HG02763 (cell line): ENCODE results near the gene FKBP2.

Source experiments
- ATAC-seq: cut with Tn5 transposase; IDR thresholded peaks from one replicate; pipeline ENCODE4 v1.9.1; 2021; ENCODE audit warnings: mild to moderate bottlenecking, moderate library complexity; ENCODE audit not compliant: unreplicated experiment

Gene FKBP2

DNA sequence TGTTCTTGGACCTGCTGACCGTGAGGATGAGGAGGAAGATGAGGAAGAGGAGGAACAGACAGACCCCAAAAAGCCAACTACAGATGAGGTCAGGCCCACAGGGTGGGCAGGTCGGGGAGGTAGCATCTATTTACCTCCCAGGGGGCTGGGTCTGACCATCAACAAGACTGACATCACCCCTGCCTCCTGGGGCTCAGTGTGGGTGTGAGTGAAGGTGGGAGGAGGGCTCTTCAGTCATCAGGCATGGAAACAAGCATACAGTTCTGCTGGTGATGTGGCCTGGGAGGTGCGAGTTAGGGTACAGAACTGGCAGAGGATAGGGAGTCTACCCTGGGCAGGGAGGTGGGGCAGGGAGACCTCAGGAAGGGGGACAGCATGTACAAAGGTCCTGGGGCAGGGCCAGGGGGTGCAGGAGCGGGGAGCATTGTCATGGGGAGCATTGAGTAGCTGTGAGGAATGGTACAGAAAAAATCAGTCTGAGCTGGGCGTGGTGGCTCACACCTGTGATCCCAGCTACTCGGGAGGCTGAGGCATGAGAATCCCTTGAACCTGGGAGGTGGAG, 19.3 kb downstream of the FKBP2 start:
- no peak for ATAC-seq

DNA sequence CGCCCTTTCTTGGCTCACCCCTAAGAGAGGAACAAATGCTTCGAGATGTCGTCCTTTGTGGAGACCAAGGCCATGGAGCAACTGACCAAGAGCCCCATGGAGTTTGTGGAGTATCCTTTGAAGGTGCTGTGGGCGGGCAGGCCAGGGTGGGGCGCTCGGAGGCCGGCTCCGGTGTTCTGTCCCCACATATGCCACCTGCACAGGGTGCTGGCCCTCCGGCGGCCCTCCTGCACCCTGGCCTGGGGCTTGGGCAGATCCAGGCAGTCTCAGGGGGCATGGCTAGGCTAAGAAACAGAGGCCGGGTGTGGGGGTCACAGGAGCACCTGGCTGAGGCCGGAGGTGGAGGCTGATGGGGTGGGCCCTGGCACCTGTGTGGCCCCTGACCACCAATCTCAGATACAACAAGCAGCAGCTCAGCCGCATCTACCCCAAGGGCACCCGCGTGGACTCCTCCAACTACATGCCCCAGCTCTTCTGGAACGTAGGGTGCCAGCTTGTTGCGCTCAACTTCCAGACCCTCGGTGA, 20.7 kb downstream of the FKBP2 start:
- ATAC-seq: no peak

DNA sequence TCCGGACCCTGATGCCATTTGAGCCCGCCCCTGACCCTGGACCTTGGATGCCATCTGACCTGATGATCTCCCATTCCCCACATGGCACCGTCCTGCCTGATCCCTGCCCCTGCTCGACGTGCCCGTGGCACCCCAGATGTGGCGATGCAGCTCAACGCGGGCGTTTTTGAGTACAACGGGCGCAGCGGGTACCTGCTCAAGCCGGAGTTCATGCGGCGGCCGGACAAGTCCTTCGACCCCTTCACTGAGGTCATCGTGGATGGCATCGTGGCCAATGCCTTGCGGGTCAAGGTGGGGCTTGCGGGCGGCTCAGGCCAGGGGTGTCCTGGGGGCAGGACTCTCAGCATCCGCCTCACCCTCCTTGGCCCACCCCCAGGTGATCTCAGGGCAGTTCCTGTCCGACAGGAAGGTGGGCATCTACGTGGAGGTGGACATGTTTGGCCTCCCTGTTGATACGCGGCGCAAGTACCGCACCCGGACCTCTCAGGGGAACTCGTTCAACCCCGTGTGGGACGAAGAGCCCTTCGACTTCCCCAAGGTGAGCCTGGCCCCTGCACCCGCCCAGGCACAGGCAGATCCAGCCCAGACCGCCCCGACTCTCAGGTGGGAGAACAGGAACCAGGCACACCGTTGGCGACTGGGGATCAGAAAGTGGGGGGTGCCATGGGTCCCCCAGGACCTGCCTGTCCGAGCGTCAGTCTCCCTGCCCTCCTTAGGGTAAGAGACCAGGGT, 21.5 kb downstream of the FKBP2 start:
- ATAC-seq: no peak

DNA sequence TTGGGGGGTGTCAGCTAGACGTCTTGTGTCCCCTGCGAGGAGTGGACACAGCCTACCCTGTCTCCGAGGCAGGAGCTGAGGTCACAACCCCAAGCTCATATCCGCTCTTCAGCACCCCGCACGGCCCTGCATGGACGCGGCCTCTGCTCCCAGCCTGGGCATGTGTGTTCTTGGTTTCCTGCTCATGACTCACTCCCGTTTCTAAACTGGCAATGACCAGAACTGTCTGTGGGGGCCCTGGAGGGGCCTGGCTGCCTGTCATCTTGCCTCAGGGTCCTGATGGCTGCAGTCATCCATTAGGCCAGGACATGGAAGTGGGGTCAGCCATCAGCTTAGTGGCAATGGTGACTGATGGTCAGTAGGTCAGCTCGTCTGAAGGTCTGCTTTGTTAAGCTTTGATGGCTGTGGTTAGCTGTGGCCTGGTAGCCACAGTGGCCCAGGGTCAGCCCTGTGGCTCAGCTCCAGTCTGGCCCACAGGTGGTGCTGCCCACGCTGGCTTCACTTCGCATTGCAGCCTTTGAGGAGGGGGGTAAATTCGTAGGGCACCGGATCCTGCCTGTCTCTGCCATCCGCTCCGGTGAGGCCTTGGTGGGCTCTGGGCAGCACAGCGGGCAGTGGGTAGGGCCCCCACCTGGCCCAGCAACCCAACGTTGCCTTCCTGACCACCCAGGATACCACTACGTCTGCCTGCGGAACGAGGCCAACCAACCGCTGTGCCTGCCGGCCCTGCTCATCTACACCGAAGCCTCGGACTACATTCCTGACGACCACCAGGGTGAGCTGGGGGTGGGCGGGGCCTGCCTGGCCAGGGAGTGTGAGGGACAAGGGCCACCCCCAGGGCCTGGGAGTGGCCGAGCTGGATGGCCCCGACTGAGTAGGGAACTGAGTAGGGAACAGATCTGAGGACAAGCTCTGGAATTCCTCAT, 22.4 kb downstream of the FKBP2 start:
- ATAC-seq: no peak

DNA sequence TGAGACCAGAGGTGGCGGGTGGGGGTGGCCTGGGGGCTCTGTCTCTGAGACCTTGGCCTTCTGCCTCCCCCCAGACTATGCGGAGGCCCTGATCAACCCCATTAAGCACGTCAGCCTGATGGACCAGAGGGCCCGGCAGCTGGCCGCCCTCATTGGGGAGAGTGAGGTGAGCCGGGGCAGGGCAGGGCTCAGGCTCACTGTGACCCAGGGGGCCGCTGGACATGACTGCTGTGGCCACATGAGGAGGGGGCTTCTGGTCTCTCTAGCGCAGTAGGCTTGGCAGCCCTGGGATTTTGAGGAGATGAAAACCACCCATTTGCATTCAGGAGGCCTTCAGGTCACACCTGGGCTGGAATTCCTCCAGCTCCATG, 23.0 kb downstream of the FKBP2 start:
- no peak for ATAC-seq

DNA sequence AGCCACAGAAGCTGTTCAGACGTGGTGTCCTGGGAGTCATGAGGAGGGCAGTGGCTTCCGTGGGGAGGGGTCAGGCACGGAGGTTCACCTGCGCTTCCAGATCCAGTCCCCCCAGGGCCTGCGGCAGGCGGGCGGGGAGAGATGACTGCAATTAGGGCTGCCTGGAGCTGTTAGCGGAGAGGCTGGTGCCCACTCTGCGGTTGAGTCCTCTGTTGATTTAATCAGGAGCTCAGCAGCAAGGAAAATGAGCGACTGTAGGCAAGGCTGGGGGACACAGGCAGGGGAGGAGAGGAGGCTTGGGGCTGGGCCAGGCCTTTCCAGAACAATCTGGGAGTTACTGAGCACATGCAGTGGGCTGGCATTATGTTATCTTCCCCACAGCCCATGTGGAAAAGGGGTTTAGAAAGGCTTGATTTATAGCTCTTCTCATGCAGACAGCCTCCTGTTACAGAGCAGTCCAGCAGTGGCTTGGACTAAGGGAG, 23.5 kb downstream of the FKBP2 start:
- no peak for ATAC-seq

DNA sequence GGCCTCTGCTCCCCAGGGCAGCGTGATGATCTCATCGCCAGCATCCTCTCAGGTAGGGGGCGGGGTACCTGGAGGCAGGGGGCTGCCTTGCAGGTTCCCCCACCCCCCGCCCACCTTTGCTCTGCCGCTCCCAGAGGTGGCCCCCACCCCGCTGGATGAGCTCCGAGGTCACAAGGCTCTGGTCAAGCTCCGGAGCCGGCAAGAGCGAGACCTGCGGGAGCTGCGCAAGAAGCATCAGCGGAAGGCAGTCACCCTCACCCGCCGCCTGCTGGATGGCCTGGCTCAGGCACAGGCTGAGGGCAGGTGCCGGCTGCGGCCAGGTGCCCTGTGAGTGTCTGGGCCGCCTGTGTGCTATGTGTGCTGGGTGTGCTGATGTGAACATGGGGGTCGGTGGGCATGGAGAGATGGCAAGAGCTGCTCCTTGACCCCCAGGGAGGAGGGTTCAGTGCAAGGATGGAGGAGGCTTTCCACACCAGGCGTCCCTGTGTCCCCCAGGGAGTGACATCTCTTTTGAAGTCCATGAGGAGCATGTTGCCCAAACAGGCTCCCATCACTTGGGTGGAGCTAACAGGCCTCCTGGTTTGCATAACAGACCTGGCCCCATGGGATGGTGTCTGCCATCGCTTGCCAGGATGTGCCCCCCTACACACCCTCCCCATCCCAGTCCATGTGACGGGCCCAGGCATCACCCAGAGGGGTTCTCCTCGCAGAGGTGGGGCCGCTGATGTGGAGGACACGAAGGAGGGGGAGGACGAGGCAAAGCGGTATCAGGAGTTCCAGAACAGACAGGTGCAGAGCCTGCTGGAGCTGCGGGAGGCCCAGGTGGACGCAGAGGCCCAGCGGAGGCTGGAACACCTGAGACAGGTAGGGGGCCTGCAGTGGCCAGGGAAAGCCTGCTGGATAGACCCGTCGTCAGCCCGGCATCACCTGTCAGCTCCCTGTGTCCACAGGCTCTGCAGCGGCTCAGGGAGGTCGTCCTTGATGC, 24.6 kb downstream of the FKBP2 start:
- ATAC-seq: no peak

DNA sequence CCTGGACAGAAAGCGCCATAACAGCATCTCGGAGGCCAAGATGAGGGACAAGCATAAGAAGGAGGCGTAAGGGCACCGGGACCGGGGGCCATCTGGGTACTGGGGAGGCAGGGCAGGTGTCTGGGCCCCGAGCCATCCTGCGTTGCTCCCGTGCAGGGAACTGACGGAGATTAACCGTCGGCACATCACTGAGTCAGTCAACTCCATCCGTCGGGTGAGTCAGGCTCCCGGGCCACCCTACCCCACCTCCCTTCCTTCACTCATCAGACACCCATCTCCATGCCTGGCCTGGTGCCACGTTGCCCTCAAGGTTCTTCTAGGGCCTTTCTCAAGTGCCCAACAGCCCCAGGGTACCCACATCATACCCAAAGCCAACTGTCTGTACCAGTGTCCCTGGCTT, 25.4 kb downstream of the FKBP2 start:
- no peak for ATAC-seq

DNA sequence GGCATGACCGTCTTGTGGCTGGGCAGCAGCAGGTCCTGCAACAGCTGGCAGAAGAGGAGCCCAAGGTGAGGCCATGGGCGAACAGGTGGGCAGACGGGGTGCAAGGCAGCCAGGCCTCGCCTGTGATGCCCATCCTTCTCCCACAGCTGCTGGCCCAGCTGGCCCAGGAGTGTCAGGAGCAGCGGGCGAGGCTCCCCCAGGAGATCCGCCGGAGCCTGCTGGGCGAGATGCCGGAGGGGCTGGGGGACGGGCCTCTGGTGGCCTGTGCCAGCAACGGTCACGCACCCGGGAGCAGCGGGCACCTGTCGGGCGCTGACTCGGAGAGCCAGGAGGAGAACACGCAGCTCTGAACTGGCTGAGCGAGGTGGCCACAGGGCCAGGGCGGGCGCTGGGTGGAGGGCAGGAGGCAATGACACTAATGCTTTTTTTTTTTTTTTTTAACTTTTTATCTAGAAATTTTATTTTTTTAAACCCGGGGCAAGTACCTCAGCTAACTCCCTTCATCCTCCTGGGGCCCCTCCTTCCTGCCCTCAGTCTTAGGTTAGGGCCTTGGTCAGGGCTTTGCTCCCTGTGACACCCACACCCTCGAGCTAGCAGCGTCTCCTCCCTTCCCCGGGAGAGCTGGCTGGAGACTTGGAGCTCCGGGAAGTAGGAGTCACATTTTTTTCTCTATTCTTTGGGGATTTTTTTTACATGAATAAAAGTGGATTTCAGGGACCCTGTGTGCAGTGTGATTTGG, 26.5 kb downstream of the FKBP2 start:
- no peak for ATAC-seq

DNA sequence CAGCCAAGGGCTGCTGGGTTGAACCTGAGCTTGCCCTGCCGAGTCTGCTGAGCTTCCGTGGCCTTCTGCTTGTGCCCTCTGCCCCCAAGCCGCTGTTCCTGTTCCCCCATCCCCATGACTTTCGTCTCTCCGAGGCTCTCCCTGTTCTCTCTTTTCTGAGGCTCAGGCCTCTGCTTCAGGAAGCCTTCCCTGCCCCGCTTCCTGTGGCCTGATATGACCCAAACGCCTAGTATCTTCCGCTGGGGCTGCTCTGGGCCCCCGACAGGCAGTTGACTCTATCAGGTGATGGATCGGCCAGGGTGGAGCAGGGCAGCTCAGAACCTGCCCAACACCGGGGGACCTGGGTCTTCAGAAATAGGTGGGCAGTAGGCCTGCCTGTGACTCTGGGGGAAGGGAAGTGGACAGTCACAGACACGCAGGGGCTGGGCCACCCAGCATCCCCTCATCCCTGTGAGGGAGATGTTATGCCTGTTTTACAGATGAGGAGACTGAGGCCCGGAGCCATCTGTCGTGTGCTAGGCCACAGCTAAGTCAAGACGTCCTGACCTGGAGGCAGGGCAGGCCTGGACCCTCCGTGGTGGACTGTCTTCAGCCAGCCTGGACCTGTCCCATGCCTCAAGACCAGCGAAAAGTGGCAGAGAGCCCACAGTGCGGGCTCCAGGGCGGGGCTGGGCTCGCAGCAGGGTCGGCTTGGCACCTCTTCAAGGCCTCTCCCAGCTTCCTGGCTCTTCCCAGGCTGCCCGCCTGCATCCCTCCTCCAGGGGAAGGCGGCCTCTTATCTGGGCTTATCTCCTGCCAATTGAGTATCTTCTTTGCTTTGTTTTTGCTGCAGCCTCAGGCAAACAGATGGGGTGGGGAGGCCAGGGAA, 27.4 kb downstream of the FKBP2 start:
- no peak for ATAC-seq

DNA sequence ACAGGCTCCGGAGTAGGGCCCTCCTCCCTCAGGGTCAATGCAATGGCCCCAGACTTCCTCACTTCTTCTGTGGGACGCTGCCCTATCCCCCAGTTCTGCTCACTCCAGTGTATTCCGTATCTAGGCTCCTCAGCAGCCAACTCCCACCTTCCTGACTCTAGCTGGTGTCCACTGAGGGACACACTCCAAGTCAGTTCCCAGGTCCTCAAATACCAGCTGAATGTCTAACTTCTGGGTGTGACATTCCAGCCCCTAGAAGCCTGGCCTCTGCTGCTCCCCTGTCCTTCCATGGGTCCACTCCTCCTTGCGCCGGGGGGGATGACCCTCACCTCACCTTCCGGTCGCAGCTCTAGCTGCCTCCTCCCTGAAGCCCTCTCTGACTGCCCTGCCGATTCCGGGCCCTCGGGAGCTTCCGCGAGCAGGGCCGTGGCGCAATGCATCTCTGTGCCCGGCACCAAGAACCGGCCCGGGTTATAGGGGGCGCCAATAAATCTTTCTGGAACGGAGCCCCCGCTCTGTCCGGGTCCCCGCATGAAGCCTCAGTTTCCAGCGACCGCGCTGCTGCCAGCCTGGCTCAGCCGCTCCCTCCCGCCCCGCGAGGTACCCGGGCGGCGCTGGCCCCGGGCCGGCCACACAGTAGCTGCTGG, 28.1 kb downstream of the FKBP2 start:
- ATAC-seq: peak; percentile 10

DNA sequence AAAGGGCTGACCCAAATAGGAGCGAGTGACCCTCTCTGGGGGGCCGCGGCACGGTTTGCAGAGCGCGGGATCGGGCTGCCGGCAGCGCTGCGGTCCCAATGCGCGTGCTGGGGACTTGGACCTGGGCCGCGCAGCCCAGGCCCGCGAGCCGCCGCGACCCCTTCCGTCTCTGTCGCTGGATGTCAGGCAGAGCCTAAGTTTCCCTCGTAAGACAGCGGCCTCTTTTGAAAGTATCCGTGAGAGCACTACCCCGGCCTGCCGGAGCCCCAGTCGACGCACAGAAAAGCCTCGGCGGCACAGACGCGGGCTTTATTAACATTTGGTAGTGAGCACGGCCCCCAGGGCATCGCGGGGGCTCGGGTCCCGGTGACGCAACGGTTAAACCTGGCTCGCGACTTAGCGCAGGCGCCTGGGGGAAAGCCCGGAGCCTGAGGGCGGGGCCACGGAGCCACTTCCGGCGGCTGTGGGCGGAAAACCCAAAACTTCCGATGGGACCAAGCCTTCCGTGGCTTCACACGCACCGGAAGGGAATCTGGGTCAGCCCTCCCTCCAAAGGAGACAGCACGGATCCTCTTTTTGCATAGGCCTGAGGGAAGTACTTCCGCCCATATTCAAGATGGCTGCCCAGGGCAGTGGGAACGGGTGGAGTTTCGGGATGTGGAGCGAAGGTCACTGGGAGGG, 28.8 kb downstream of the FKBP2 start:
- ATAC-seq: peak; percentile 74

DNA sequence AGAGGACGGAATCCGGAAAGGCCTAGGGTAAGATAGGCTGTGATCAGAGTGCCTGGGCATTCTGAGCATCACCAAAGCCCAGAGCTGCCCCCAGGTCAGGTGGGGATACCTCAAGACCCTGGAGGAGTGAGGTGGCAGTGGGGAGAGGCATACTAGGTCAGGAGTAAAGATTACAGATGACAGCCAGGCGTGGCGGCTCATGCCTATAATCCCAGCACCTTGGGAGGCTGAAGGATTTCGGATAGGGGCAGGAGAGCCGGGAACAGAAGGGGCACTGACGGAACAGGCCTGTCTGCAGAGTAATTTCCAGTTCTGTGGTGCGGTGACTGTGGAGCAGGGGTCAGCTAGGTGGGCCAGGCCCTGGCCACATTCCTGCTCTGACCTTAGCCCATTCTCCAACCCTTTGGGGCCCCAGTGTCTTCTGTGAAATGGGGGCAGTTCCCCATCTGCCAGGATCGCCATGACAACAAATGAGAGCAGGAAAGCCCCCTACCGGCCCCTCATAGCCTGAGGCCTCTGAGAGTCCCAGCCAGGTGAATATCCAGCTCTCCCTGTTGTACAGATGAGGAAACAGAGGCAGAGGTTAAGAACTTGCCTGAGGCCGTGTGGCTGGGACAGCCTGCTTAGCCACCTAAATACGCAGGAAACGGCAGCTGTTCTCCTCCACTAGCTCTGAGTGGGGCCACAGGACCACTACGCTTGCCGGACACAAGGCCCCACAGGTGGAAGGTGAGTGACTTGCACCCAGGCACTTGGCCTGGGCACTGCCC, 34.3 kb downstream of the FKBP2 start:
- no peak for ATAC-seq

DNA sequence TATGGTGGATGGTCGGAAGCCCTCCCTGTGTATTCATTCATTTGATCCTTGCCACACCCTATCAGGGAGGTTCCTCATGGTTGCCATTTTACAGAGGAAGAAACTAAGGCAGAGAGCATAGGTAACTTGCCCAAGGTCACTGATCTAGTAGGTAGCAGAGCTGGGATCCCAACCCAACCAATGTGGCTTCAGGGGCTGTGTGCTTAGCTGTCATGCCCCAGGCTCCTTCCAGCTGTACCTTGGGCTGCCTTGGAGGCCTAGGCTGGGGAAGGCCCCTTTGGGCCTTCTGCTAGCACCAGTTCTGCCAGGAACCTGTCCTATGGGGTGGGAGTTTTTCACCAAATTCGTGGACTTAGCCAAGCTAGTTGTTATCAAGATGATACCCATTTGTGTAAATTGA, 34.9 kb downstream of the FKBP2 start:
- no peak for ATAC-seq

DNA sequence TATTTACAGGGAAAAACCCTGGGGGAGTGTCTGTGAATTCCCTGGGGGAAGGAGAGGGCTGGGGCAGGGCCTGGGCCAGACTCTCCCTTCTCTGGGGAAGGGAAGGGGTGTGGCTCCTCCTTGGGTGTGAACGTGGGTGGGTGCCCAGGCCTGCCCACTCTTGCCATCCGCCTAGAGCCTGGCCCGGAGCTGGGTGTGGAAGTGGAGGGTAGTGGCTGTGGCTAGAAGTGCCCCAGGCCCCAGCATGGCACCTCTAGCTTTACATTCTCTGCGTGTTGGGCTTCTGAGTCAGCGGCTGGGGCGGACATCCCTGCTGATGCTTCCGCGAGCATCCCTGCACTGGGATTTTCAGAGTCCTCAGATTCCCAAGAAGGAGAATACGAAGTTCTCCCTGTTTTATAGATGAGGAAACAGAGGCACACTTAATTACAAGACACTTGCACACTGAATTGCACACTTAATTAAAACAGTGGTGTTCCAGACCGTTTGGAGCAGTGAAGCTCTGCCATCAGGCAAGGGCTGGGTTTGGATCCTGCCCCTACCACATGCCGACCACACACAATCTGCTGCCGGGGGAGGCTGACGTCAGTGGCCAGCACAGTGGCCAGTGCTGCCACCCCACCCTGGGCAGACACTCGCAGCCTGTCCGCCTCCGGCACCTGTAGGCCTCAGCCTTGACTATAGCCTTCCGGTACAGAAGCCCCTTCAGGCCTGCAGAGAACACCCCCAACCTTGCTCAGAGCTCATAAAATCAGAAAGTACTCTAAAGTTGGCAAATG, 35.9 kb downstream of the FKBP2 start:
- no peak for ATAC-seq

DNA sequence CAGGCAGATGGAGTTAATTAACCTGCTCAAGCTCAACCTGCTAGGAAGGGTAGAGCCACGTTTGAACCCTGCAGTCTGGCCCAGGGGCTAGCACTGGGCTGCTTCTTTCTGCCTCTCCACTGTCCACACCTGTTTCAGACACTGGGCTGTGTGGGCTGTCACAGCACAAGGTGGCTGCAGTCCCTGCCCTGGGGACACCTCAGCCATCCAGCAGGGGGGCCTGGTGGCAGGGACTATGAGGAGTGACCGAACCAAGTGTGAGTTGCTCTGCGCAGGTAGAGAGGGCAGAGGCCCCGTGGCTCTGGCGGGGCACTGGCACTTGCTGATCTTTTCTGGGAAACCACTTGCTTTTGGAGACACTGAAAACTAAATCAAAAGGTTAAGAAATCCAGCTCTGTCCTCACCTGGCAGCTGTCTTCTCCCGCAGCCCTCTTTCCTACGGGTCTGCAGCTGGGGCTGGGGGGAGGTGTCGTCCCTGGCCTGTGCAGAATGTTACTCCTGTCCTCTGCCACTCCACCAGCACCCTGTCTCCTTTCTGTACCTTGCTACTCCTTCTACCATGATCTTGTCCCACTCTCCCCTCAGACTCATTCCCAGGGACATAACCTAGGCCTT, 37.8 kb downstream of the FKBP2 start:
- no peak for ATAC-seq
